B cell (primary cell): Measurements from ENCODE around the gene GRPEL1. TPM values are rescaled to one million over a fixed set of nuclear protein-coding genes. Genes with fewer than 3 reads are reported as not detected.

Experiments used
- ATAC-seq: fragments of 200-7000 bp; cut with Tn5 transposase; one replicate; pipeline ENCODE4 v1.10.0; 2021; ENCODE audit warnings: low read depth, mild to moderate bottlenecking, moderate number of reproducible peaks, moderate library complexity
- CTCF ChIA-PET: fragments of 350-600 bp; sonication (Branson Sonifier 250); formaldehyde crosslinking; loops from one replicate; lab custom pipeline; 2021; ENCODE audit warnings: antibody characterized with exemption, inconsistent platforms; lab: Charles Lee
- POLR2A ChIA-PET: fragments of 350-600 bp; sonication (Branson Sonifier 250); formaldehyde crosslinking; loops from one replicate; lab custom pipeline; 2021; ENCODE audit warnings: antibody characterized with exemption; lab: Charles Lee
- DNase-seq: peaks from one replicate; pipeline ENCODE4 v3.0.0; 2013
- H2AFZ ChIP-seq: 2 replicates; pipeline ENCODE4 v1.6.1; 2012; ENCODE audit warnings: mild to moderate bottlenecking, low read depth, low read length; ENCODE audit not compliant: insufficient read depth, poor library complexity, severe bottlenecking
- H3K27ac ChIP-seq, 2 donors: 1 replicate in 1 of 2; 2 replicates in 1 of 2; pipeline ENCODE4 v1.5.1; 2012 to 2013; ENCODE audit warnings: low read length in 2 of 2, mild to moderate bottlenecking in 2 of 2, moderate library complexity in 1 of 2
- H3K27me3 ChIP-seq, 4 experiments: fragments of 200-600 bp in 1 of 4; sonication (generic) in 1 of 4; replicated peaks in 1 of 4; 1 replicate in 2 of 4; 2 replicates in 2 of 4; pipeline versions ENCODE4 v1.6.1 to v1.7.0; 2013 to 2016; ENCODE audit warnings: low read length in 3 of 4, mild to moderate bottlenecking in 2 of 4, mixed read lengths in 1 of 4, moderate library complexity in 1 of 4; ENCODE audit not compliant: insufficient read depth in 4 of 4, control insufficient read depth in 3 of 4; ENCODE audit errors: control extremely low read depth in 1 of 4
- H3K36me3 ChIP-seq, 2 experiments: replicated peaks in 1 of 2; 1 replicate in 1 of 2; 2 replicates in 1 of 2; pipeline versions ENCODE4 v1.6.1 to v1.7.1; 2013; ENCODE audit warnings: low read length in 1 of 2; ENCODE audit not compliant: insufficient read depth in 2 of 2, control insufficient read depth in 1 of 2; ENCODE audit errors: control extremely low read depth in 1 of 2, extremely low read depth in 1 of 2
- H3K4me1 ChIP-seq, 2 donors: fragments of 200-600 bp in 1 of 2; sonication (generic) in 1 of 2; 1 replicate in 1 of 2; 2 replicates in 1 of 2; pipeline versions ENCODE4 v1.5.1 to v1.6.1; 2013 to 2017; ENCODE audit warnings: low read length in 2 of 2; ENCODE audit not compliant: control insufficient read depth in 2 of 2, insufficient read depth in 2 of 2
- H3K4me2 ChIP-seq: replicated peaks from 2 replicates; pipeline ENCODE3; 2012; ENCODE audit warnings: mild to moderate bottlenecking, low read depth, low read length; ENCODE audit not compliant: poor library complexity, severe bottlenecking
- H3K4me3 ChIP-seq, 5 experiments: fragments of 200-600 bp in 1 of 5; sonication (generic) in 1 of 5; 1 replicate in 3 of 5; 2 replicates in 2 of 5; pipeline versions ENCODE4 v1.5.1 to v1.7.0; 2011 to 2016; ENCODE audit warnings: low read length in 4 of 5, mild to moderate bottlenecking in 4 of 5, low read depth in 2 of 5, control low read depth in 1 of 5, moderate library complexity in 1 of 5; ENCODE audit not compliant: insufficient read depth in 1 of 5; ENCODE audit errors: control extremely low read depth in 1 of 5, extremely low read depth in 1 of 5
- H3K79me2 ChIP-seq: fragments of 200-600 bp; sonication (generic); one replicate; pipeline ENCODE4 v1.6.0; 2016; ENCODE audit warnings: low read length; ENCODE audit not compliant: control insufficient read depth, insufficient read depth
- H3K9ac ChIP-seq: fragments of 200-600 bp; sonication (generic); 2 replicates; pipeline ENCODE4 v1.6.1; 2017; ENCODE audit warnings: mild to moderate bottlenecking, low read length, moderate library complexity
- H3K9me3 ChIP-seq, 3 donors: one replicate each; pipeline versions ENCODE4 v1.6.1 to v1.7.1; 2013; ENCODE audit warnings: low read length in 2 of 3; ENCODE audit not compliant: control insufficient read depth in 2 of 3, insufficient read depth in 1 of 3; ENCODE audit errors: control extremely low read depth in 1 of 3
- H4K20me1 ChIP-seq: 2 replicates; pipeline ENCODE4 v1.6.0; 2012; ENCODE audit warnings: mild to moderate bottlenecking, low read length; ENCODE audit not compliant: insufficient read depth, control insufficient read depth, poor library complexity, severe bottlenecking
- H3K27ac Mint-ChIP-seq: one replicate; pipeline ENCODE4 v1.8.0; 2021; ENCODE audit warnings: mixed read lengths
- H3K27me3 Mint-ChIP-seq: one replicate; pipeline ENCODE4 v1.8.0; 2021; ENCODE audit warnings: mixed read lengths
- H3K4me1 Mint-ChIP-seq: one replicate; pipeline ENCODE4 v1.8.0; 2021; ENCODE audit warnings: mixed read lengths
- H3K4me3 Mint-ChIP-seq: one replicate; pipeline ENCODE4 v1.8.0; 2021; ENCODE audit warnings: mixed read lengths
- H3K9me3 Mint-ChIP-seq: one replicate; pipeline ENCODE4 v1.8.0; 2022; ENCODE audit warnings: mixed read lengths; ENCODE audit not compliant: insufficient read depth
- CTCF ChIP-seq: fragments of 200-600 bp; IDR thresholded peaks from one replicate; pipeline ENCODE4 v1.8.0; 2022; ENCODE audit warnings: antibody characterized with exemption, mild to moderate bottlenecking
- EZH2 ChIP-seq: IDR thresholded peaks from 2 replicates; pipeline ENCODE4 v1.6.1; 2012; ENCODE audit warnings: borderline replicate concordance, low read depth, mild to moderate bottlenecking, moderate library complexity, low read length; ENCODE audit not compliant: insufficient read depth, poor library complexity, severe bottlenecking
- WGBS: methylation state at CpG from one replicate; pipeline ENCODE4 v1.1.5; 2013; ENCODE audit warnings: missing lambda C conversion rate; ENCODE audit not compliant: insufficient coverage; 5-methylcytosine and 5-hydroxymethylcytosine counted together
- intact Hi-C: fragments of 100-400 bp; cut with micrococcal nuclease; formaldehyde crosslinking; loops from one replicate; pipeline ENCODE4 v1.10.0; 2022
- polyA plus RNA-seq: library from polyadenylated mRNA; depleted of rRNA; stranded (reverse); fragments of >200 nt; gene quantifications from 2 replicates; pipeline ENCODE4 v1.2.3, GENCODE V29; 2012
- total RNA-seq, 2 donors: library from RNA; stranded (reverse); fragments of 120-200 nt in 1 of 2; gene quantifications; 1 replicate in 1 of 2; 2 replicates in 1 of 2; pipeline versions ENCODE4 v1.2.3 to v1.2.4, GENCODE V29; 2013 to 2022

The GRPEL1 gene
- total and polyA plus RNA-seq, 2 donors (not counting 1 experiment from before 2014, with no cell fraction given) = 15.0 to 26.0 TPM

- Histone ChIP-seq H3K27ac (no peak overlapping the region), H3K36me3 (peaks cover 2 to 45% of the 10 kb centered on the region in 2 experiments), H3K79me2 (peaks cover 35% of the 10 kb centered on the region), H3K4me1 (peaks cover 17 to 26% of the 10 kb centered on the region in 2 donors), H2AFZ (no peak overlapping the region), H3K27me3 (no peaks in the 10 kb centered on the region), H3K4me3 (no peak overlapping the region), H3K9me3 (no peaks in the 10 kb centered on the region), H3K4me2 (no peak overlapping the region), H4K20me1 (peaks cover 75% of the 10 kb centered on the region), H3K9ac (no peak overlapping the region)
- H3K27me3 Mint-ChIP-seq = no peaks in the 10 kb centered on the region
- DNase-seq (no peak), ATAC-seq (no peak)
- no peak overlapping the region for H3K4me3 Mint-ChIP-seq
- 97% methylated on average over 4 of the region's 4 CpGs for WGBS
- TF ChIP-seq CTCF (no peak), EZH2 (no peak)
- no peaks in the 10 kb centered on the region for H3K9me3 Mint-ChIP-seq
- H3K27ac Mint-ChIP-seq = no peak overlapping the region
- intact Hi-C loops = no loop called here
- CTCF ChIA-PET = interaction anchor here (1.1 to 11.2 kb wide), 5 partner anchors 10 to 353 kb away, joined by 3 to 164 read pairs (median 3); partner anchors contain the start of genes MRFAP1L1 and TADA2B
- POLR2A ChIA-PET = no interaction called here
- H3K4me1 Mint-ChIP-seq = peaks cover 38% of the 10 kb centered on the region
These were observed 4.5 kb downstream of the GRPEL1 start for GRCh38 chr4:7063362-7063761.

DNA sequence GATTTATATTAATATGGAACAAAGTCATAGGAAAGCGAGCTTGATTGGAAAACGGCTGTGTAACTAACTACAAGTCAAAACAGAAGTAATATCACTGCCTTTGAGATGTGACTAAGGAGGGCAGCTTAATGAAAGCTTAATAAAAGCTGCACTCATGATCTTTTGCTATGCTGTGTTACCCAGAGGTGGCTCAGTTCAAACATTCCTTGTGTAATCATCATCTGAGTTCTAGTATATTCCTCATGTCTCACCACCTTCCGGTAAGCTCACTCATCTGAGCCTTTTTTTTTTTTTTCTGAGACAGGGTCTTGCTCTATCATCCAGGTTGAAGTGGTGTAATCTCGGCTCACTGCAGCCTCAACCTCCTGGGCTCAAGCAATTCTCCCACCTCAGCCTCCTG lies 5.0 kb downstream of the GRPEL1 start:
- H3K4me1 Mint-ChIP-seq = peaks cover 35% of the 10 kb centered on the region
- WGBS = no CpG with 5 or more reads among the region's 4 CpGs
- no peak overlapping the region for H3K27ac Mint-ChIP-seq
- Histone ChIP-seq H3K36me3 (peaks cover 2 to 45% of the 10 kb centered on the region in 2 experiments), H3K79me2 (peaks cover 34% of the 10 kb centered on the region), H3K9ac (no peak overlapping the region), H3K4me1 (peaks cover 17 to 28% of the 10 kb centered on the region in 2 donors), H3K9me3 (no peaks in the 10 kb centered on the region), H3K27me3 (no peaks in the 10 kb centered on the region), H3K4me3 (no peak overlapping the region), H2AFZ (no peak overlapping the region), H4K20me1 (peaks cover 74% of the 10 kb centered on the region), H3K27ac (no peak overlapping the region), H3K4me2 (no peak overlapping the region)
- ChIA-PET CTCF (interaction anchor here (0.6 to 11.2 kb wide), 6 partner anchors 10 to 388 kb away, joined by 3 to 164 read pairs (median 3); partner anchors contain the start of genes MRFAP1L1 and TADA2B), POLR2A (no interaction called here)
- H3K9me3 Mint-ChIP-seq = no peaks in the 10 kb centered on the region
- H3K4me3 Mint-ChIP-seq = no peak overlapping the region
- DNase-seq (no peak), ATAC-seq (no peak)
- intact Hi-C loops = no loop called here
- H3K27me3 Mint-ChIP-seq = no peaks in the 10 kb centered on the region
- TF ChIP-seq EZH2 (no peak), CTCF (no peak)
